Measurements from ENCODE around the gene SPTBN4. TPM values are rescaled to one million over a fixed set of nuclear protein-coding genes. Genes with fewer than 3 reads are reported as not detected.

SPTBN4 gene
- total RNA-seq, 4 donors from 2014 or later: 0.30 to 1.2 (median 0.71) TPM

- H3K36me3 ChIP-seq: peaks cover 3% of the 10 kb centered on the region
- DNase-seq (ENCODE audit: low spot score in 2 of 2): no peak
- peaks cover 23% of the 10 kb centered on the region for H3K4me1 ChIP-seq
- H3K27ac ChIP-seq: no peak overlapping the region
- H3K9me3 ChIP-seq: no peaks in the 10 kb centered on the region
- TF ChIP-seq POLR2A (IDR thresholded peaks at IDR 0.05) (no peak), EP300 (IDR thresholded peaks at IDR 0.05) (no peak), POLR2AphosphoS5 (IDR thresholded peaks at IDR 0.05) (no peak)
- TF ChIP-seq, protein P1, sequence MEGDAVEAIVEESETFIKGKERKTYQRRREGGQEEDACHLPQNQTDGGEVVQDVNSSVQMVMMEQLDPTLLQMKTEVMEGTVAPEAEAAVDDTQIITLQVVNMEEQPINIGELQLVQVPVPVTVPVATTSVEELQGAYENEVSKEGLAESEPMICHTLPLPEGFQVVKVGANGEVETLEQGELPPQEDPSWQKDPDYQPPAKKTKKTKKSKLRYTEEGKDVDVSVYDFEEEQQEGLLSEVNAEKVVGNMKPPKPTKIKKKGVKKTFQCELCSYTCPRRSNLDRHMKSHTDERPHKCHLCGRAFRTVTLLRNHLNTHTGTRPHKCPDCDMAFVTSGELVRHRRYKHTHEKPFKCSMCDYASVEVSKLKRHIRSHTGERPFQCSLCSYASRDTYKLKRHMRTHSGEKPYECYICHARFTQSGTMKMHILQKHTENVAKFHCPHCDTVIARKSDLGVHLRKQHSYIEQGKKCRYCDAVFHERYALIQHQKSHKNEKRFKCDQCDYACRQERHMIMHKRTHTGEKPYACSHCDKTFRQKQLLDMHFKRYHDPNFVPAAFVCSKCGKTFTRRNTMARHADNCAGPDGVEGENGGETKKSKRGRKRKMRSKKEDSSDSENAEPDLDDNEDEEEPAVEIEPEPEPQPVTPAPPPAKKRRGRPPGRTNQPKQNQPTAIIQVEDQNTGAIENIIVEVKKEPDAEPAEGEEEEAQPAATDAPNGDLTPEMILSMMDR (IDR thresholded peaks at IDR 0.05): no peak
- WGBS: 15% methylated on average over 6 of the region's 75 CpGs
- peak overlapping the region; percentile 61 for H3K4me3 ChIP-seq
- H3K27me3 ChIP-seq: peaks cover 16% of the 10 kb centered on the region
Measured at GRCh38 chr19:40530091-40530901, 63.5 kb downstream of the SPTBN4 start.

DNA sequence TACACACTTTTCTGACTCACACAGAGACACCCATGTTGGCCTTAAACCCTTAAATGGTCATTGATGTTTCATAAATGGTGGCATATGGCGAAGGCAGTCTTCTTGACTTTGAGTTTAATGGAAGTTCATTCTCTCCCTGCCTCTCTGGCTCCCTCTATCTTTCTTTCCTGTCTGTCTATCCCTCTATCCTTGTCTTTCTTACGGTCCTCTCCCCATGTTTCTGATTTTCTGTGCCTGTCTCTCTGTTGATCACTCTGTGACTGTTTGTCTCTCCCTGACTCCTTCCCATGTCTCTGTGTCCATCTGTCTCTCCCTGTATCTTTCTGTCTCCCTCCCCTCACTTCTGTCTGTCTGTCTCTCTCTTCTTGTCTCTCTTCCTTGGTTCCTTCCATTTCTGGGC lies 66.7 kb downstream of the SPTBN4 start:
- Histone ChIP-seq H3K4me1 (peaks cover 23% of the 10 kb centered on the region), H3K9me3 (no peaks in the 10 kb centered on the region), H3K27ac (no peak overlapping the region), H3K27me3 (peaks cover 16% of the 10 kb centered on the region), H3K36me3 (peaks cover 3% of the 10 kb centered on the region), H3K4me3 (no peak overlapping the region)
- DNase-seq (ENCODE audit: low spot score in 2 of 2): no peak
- TF ChIP-seq POLR2A (IDR thresholded peaks at IDR 0.05) (no peak), EP300 (IDR thresholded peaks at IDR 0.05) (no peak), POLR2AphosphoS5 (IDR thresholded peaks at IDR 0.05) (no peak)
- TF ChIP-seq, protein P1 (IDR thresholded peaks at IDR 0.05): no peak
- 86% methylated on average over 2 of the region's 2 CpGs for WGBS

DNA sequence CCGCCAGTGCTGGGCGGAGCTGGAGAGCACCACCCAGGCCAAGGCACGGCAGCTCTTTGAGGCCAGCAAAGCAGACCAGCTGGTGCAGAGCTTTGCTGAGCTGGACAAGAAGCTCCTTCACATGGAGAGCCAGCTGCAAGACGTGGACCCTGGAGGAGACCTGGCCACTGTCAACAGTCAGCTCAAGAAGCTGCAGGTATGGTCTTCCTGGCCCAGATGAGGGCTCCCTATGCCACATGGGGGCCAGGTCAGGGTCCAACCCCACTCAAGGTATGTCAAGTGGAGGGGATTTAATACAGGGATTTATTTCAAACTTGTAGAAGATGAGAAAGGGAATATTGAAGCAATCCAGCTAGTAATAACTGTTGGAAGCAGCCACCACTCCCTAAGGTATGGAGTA lies 67.3 kb downstream of the SPTBN4 start:
- DNase-seq (ENCODE audit: low spot score in 2 of 2): no peak
- 88% methylated on average over 3 of the region's 4 CpGs for WGBS
- TF ChIP-seq, protein P1 (IDR thresholded peaks at IDR 0.05): no peak
- no peak for TF ChIP-seq EP300 (IDR thresholded peaks at IDR 0.05)
- TF ChIP-seq POLR2A (IDR thresholded peaks at IDR 0.05): no peak
- no peak for TF ChIP-seq POLR2AphosphoS5 (IDR thresholded peaks at IDR 0.05)
- no peak overlapping the region for H3K4me3 ChIP-seq
- H3K36me3 ChIP-seq: peaks cover 3% of the 10 kb centered on the region
- H3K9me3 ChIP-seq: no peaks in the 10 kb centered on the region
- peaks cover 16% of the 10 kb centered on the region for H3K27me3 ChIP-seq
- H3K4me1 ChIP-seq: peaks cover 19% of the 10 kb centered on the region
- no peak overlapping the region for H3K27ac ChIP-seq

- no peak for DNase-seq (ENCODE audit: low spot score in 2 of 2)
- TF ChIP-seq EP300 (IDR thresholded peaks at IDR 0.05) (no peak), POLR2AphosphoS5 (IDR thresholded peaks at IDR 0.05) (no peak), POLR2A (IDR thresholded peaks at IDR 0.05) (no peak)
- TF ChIP-seq, protein P1 (IDR thresholded peaks at IDR 0.05): no peak
- WGBS: 83% methylated on average over 4 of the region's 4 CpGs
Measured at GRCh38 chr19:40539070-40539469, 72.3 kb downstream of the SPTBN4 start.

DNA sequence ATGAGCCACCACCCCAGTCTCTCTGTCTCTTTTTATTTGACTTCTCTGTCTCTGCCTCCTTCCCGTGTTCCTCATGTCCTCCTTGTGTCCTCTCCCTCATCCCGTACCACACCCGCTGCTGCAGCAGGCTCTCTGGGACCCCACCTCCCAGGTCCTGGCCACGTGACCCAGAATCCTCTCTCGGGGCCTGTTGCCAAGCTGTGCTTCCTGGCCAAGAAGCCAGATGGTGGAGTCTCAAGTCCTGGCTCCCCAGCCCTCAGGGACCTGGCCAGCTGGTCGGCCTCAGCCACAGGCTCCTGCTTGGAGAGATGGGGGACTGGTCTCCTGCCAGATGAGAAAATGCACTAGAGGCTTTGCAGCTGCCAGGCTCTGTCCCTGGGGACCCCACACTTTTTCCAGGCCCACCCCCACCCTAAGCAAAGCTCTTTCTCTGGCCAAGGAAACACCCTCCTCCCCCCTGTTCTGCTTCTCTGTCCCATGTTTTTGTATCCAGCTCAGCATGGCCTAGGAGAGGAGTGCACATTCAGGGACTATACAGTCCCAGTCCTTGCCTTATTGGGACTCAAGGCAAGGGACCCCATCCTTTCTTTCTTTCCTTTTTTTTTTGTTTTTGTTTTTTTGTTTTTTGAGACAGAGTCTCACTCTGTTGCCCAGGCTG lies 75.5 kb downstream of the SPTBN4 start:
- DNase-seq (ENCODE audit: low spot score in 2 of 2): no peak
- WGBS: 35% methylated on average over 6 of the region's 6 CpGs
- Histone ChIP-seq H3K27ac (no peak overlapping the region), H3K4me1 (peaks cover 9% of the 10 kb centered on the region), H3K9me3 (no peaks in the 10 kb centered on the region), H3K27me3 (no peaks in the 10 kb centered on the region), H3K36me3 (no peaks in the 10 kb centered on the region), H3K4me3 (no peak overlapping the region)
- TF ChIP-seq POLR2A (IDR thresholded peaks at IDR 0.05) (no peak), POLR2AphosphoS5 (IDR thresholded peaks at IDR 0.05) (no peak), EP300 (IDR thresholded peaks at IDR 0.05) (no peak)
- TF ChIP-seq, protein P1 (IDR thresholded peaks at IDR 0.05): no peak

More at GRCh38 chr19:40539070-40539469, 72.3 kb downstream of the SPTBN4 start:
- Histone ChIP-seq H3K27ac (no peak overlapping the region), H3K36me3 (peaks cover 3% of the 10 kb centered on the region), H3K9me3 (no peaks in the 10 kb centered on the region), H3K4me3 (no peak overlapping the region), H3K27me3 (no peaks in the 10 kb centered on the region), H3K4me1 (peaks cover 9% of the 10 kb centered on the region)
